ENCODE measurements around the gene AFF3.

DNA sequence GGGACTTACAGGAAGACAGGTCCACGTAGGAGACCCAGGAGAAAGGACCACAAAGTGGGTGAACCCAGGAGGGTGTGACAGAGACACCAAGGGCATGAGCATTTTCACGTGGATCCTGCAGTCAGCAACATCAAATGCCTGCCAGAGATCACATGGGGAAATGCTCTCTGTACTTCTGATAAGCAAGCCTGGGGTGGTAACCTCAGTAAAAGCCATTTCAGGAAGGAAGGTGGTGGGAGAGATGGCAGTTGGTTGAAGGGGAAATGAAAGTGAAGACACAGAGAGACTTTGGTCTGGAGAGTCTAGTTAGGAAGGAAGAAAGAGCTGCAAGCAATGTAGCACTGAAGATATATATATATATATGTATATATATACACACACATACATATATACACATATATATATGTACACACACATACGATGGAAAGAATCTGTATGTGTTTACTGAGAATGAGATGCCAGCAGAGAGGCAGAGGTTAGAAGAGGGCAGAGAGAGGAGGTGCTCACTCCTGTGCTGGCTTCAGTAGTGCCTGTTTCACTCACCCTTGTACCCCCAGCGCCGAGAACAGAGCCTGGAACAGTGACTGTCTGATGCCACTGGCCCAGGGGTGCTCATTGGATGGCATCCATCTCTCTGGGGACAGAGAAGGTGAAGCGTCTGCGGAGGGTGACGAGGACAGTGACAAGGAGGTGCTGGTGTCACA, 314.9 kb downstream of the AFF3 start:
- TF ChIP-seq POLR2AphosphoS5 (IDR thresholded peaks at IDR 0.05; ENCODE audit: low read depth, low read length) (no peak), TAF1 (IDR thresholded peaks at IDR 0.05; ENCODE audit: borderline replicate concordance, insufficient read depth, low read length) (no peak), FOXP2 (optimal IDR thresholded peaks at IDR 0.05; ENCODE audit: borderline replicate concordance, extremely low read depth, extremely low read length, insufficient read depth) (no peak), SIN3A (IDR thresholded peaks at IDR 0.05; ENCODE audit: borderline replicate concordance, insufficient read depth, low read length) (no peak)

Data from PFSK-1 (cell line).